Right renal pelvis (tissue), 4 donors: ENCODE data around the gene GOLGA6A. TPM values are rescaled to one million over a fixed set of nuclear protein-coding genes. Genes with fewer than 3 reads are reported as not detected.
A peak's percentile ranks its signal among the peaks of the same experiment; 100 is the strongest.
"Not testable (repeated sequence)": the region's sequence is repeated elsewhere in the genome, so short reads cannot be mapped to it uniquely, and the experiment has no call there.

ENCODE experiments used
- DNase-seq, 4 donors: peaks; one replicate each; pipeline ENCODE4 v3.0.0-alpha.2; 2013; ENCODE audit warnings: low read depth in 4 of 4, low spot score in 3 of 4, missing footprints in 1 of 4
- polyA plus RNA-seq, 4 donors: library from polyadenylated mRNA; unstranded; fragments of 120-200 nt; gene quantifications; one replicate each; pipeline ENCODE4 v1.2.1, GENCODE V29; 2013; ENCODE audit not compliant: insufficient read length in 4 of 4

Gene GOLGA6A
- polyA plus RNA-seq, 4 donors: 0.06 to 0.18 (median 0.09) TPM; not detected in 1

- DNase-seq: no peak
Observed at GRCh38 chr15:74108111-74108510, 25.8 kb upstream of the GOLGA6A start.

GRCh38 chr15:74099963-74100733 is 17.8 kb upstream of the GOLGA6A start:
- DNase-seq: peak; percentile 70 to 81 (median 74)

GRCh38 chr15:74096753-74097474 is 14.6 kb upstream of the GOLGA6A start:
- DNase-seq: not testable (repeated sequence)

GRCh38 chr15:74095610-74096009 is 13.3 kb upstream of the GOLGA6A start:
- not testable (repeated sequence) for DNase-seq

GRCh38 chr15:74094567-74094966 is 12.2 kb upstream of the GOLGA6A start:
- not testable (repeated sequence) for DNase-seq

GRCh38 chr15:74075781-74076180 is 6.6 kb downstream of the GOLGA6A start:
- DNase-seq: not testable (repeated sequence)

GRCh38 chr15:74072614-74073337 is 9.6 kb downstream of the GOLGA6A start:
- not testable (repeated sequence) for DNase-seq

- not testable (repeated sequence) for DNase-seq
Observed at GRCh38 chr15:74072132-74072531, 10.2 kb downstream of the GOLGA6A start.

- not testable (repeated sequence) for DNase-seq
Observed at GRCh38 chr15:74071645-74072044, 10.7 kb downstream of the GOLGA6A start.

- not testable (repeated sequence) for DNase-seq
Observed at GRCh38 chr15:74065684-74066411, 16.5 kb downstream of the GOLGA6A start.

GRCh38 chr15:74064822-74065221 is 17.5 kb downstream of the GOLGA6A start:
- not testable (repeated sequence) for DNase-seq

- not testable (repeated sequence) for DNase-seq
Observed at GRCh38 chr15:74064183-74064582, 18.2 kb downstream of the GOLGA6A start.

- DNase-seq: not testable (repeated sequence)
Observed at GRCh38 chr15:74063425-74064146, 18.8 kb downstream of the GOLGA6A start.

- no peak for DNase-seq
Observed at GRCh38 chr15:74062671-74063070, 19.7 kb downstream of the GOLGA6A start.

- no peak for DNase-seq
Observed at GRCh38 chr15:74062236-74062635, 20.1 kb downstream of the GOLGA6A start.

- no peak for DNase-seq
Observed at GRCh38 chr15:74060251-74060650, 22.1 kb downstream of the GOLGA6A start.

GRCh38 chr15:74059050-74059833 is 23.1 kb downstream of the GOLGA6A start:
- DNase-seq: not testable (repeated sequence)

GRCh38 chr15:74056330-74056729 is 26.0 kb downstream of the GOLGA6A start:
- DNase-seq: not testable (repeated sequence)

GRCh38 chr15:74055804-74056203 is 26.5 kb downstream of the GOLGA6A start:
- no peak for DNase-seq
